ENCODE measurements around the gene PRKG1. TPM values are rescaled to one million over a fixed set of nuclear protein-coding genes. Genes with fewer than 3 reads are reported as not detected.

The PRKG1 gene
- total RNA-seq, 4 donors from 2014 or later = 24.0 to 89.1 (median 45.7) TPM

DNA sequence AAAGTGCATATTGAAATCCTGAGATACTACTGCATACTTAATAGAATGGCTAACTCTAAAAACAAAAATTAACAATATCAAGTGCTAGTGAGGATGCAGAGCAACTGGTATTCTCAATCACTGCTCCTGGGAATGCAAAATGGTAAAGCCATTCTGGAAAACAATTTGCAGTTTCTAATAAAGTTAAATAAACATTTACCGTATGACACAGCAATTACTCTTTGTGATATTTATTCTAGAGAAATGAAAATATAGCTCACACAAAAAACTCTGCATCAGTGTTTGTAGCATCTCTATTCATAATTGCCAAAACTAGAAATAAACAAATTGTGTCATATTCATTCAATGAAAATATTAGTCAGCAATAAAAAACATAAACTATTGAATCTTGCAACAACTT lies 984.8 kb downstream of the PRKG1 start:
- no peaks in the 10 kb centered on the region for H3K9me3 ChIP-seq
- DNase-seq = no peak
- H3K4me1 ChIP-seq = no peaks in the 10 kb centered on the region
- no peak overlapping the region for H3K4me3 ChIP-seq
- H3K27ac ChIP-seq = no peak overlapping the region
- no peaks in the 10 kb centered on the region for H3K27me3 ChIP-seq
- TF ChIP-seq POLR2A (IDR thresholded peaks at IDR 0.05) (no peak), CTCF (IDR thresholded peaks at IDR 0.05) (no peak)
- no peaks in the 10 kb centered on the region for H3K36me3 ChIP-seq

DNA sequence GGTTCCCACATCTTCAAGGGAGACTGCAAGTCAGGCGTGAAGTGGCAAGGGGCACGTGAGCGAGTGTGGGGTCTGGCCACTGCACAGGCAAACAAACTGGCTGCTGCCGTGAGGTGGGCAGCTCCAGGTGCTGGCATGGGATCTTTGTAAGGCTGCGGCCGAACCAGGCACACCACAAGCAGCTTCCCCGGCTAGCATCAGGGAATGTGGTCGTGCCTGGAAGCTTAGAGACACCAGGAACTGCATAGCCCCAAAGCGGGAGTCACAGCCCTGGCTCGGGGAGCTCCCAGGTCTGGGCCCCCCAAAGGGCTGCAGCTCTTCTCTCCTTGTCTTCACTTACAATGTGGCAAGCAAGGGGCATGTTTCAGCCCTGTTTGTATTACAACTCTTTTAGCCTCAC lies 988.9 kb downstream of the PRKG1 start:
- H3K27ac ChIP-seq = no peak overlapping the region
- H3K9me3 ChIP-seq = no peaks in the 10 kb centered on the region
- no peaks in the 10 kb centered on the region for H3K36me3 ChIP-seq
- DNase-seq = peak in 1 of 3 donors; percentile 44
- no peaks in the 10 kb centered on the region for H3K27me3 ChIP-seq
- H3K4me3 ChIP-seq = no peak overlapping the region
- H3K4me1 ChIP-seq = no peaks in the 10 kb centered on the region
- TF ChIP-seq CTCF (IDR thresholded peaks at IDR 0.05) (no peak), POLR2A (IDR thresholded peaks at IDR 0.05) (no peak)

DNA sequence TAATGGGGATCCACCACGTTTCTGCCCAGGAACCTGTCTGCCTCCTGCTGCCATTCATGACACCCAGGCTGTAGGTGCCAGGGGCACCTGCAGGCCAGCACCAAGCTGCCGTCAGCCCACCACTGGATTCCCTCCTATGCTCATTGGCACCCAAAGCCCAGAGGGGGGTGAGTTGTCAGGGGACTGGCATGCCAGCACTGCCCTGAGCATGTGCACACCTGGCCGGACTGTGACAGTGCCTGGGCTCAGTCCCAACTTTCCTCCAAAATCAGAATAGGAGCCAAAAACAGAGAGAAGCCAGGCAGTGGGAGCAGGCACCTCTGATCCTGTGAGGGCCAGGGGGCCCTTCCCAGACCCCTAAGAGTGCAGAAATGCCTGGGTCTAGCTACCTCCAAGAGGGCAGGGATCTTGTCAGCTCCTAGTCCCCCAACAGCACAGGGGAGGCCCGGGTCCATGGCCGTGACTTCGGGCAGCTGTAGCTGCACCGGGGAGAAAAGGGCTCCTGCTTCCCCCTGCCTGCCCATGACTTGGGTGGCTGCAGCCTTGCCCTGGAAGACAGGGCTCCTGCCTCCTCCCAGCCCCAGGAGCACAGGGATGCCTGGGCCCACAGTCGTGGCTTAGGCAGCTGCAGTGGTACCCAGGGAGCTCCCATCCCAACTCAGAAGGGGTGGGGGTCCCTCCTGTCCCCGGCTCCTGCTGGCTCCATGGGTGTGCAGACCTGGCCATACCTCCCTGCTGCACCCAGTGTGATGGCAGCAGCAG lies 990.0 kb downstream of the PRKG1 start:
- H3K27ac ChIP-seq = no peak overlapping the region
- H3K4me3 ChIP-seq = no peak overlapping the region
- no peaks in the 10 kb centered on the region for H3K4me1 ChIP-seq
- TF ChIP-seq CTCF (IDR thresholded peaks at IDR 0.05) = no peak
- TF ChIP-seq POLR2A (IDR thresholded peaks at IDR 0.05) = no peak
- H3K27me3 ChIP-seq = no peaks in the 10 kb centered on the region
- H3K9me3 ChIP-seq = no peaks in the 10 kb centered on the region
- no peak for DNase-seq
- H3K36me3 ChIP-seq = no peaks in the 10 kb centered on the region

- H3K36me3 ChIP-seq = no peaks in the 10 kb centered on the region
These were observed 992.1 kb downstream of the PRKG1 start for GRCh38 chr10:52066383-52066782.

GRCh38 chr10:52068485-52068884 lies 994.2 kb downstream of the PRKG1 start:
- Histone ChIP-seq H3K27ac (no peak overlapping the region), H3K9me3 (no peaks in the 10 kb centered on the region), H3K4me3 (no peak overlapping the region), H3K4me1 (no peaks in the 10 kb centered on the region), H3K27me3 (no peaks in the 10 kb centered on the region), H3K36me3 (no peaks in the 10 kb centered on the region)
- TF ChIP-seq CTCF (IDR thresholded peaks at IDR 0.05) (no peak), POLR2A (IDR thresholded peaks at IDR 0.05) (no peak)
- DNase-seq = no peak

More at GRCh38 chr10:52066383-52066782, 992.1 kb downstream of the PRKG1 start:
- no peak overlapping the region for H3K4me3 ChIP-seq
- DNase-seq = no peak
- H3K27me3 ChIP-seq = no peaks in the 10 kb centered on the region
- no peaks in the 10 kb centered on the region for H3K9me3 ChIP-seq
- TF ChIP-seq POLR2A (IDR thresholded peaks at IDR 0.05) = no peak
- no peak overlapping the region for H3K27ac ChIP-seq
- no peaks in the 10 kb centered on the region for H3K4me1 ChIP-seq

GRCh38 chr10:52071814-52072213 lies 997.5 kb downstream of the PRKG1 start:
- H3K27ac ChIP-seq = no peak overlapping the region
- H3K27me3 ChIP-seq = no peaks in the 10 kb centered on the region
- no peak overlapping the region for H3K4me3 ChIP-seq
- TF ChIP-seq CTCF (IDR thresholded peaks at IDR 0.05) (no peak), POLR2A (IDR thresholded peaks at IDR 0.05) (no peak)
- DNase-seq = no peak
- no peaks in the 10 kb centered on the region for H3K9me3 ChIP-seq
- no peaks in the 10 kb centered on the region for H3K4me1 ChIP-seq
- H3K36me3 ChIP-seq = no peaks in the 10 kb centered on the region

Data from Peyer's patch (tissue), 4 donors.